HG03565 (cell line): Measurements from ENCODE around the gene AGAP2.

Source experiments
- ATAC-seq: cut with Tn5 transposase; IDR thresholded peaks from one replicate; pipeline ENCODE4 v1.9.1; 2021; ENCODE audit warnings: mild to moderate bottlenecking, moderate library complexity; ENCODE audit not compliant: unreplicated experiment

Gene AGAP2

DNA sequence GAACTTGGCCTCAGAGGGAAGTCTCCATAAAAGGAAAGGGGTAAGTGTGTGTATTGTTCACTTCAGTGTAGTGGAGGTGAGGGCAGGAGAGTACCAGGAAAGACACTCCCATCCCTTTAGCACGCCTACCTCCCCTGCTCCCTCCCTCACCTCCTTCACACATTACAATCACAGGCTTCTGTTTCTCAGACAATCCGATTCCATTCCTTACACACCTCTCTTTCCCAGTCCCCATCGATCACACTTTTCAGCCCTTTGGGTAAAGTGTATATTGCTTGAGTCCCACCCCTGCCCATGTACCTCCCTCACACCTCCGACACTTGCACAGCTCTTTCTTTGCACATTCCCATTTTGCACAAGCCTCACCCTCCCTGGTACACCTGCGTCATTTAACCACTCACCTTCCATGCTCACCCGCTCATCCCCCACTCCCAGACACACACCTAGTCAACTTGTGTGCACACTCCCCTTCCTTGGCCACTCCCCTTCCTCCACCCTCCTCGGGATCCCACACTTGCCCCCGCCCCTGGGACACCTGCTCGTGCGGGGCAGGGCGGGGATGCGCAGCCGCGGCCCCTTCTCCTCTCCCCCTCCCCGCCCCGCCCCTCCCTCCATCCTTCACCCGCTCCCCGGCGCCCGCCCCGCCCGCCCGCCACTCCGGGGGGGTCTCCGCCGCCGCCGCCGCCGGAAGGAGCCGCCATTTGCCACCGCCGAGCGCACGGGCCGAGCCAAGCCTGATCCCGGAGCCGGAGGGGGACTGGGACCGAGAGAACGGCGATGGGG is 16.1 kb upstream of the AGAP2 start, which contains the start of gene MARCHF9:
MARCHF9 (plus strand) TSS at position 693 of the 783 bp plus-strand sequence. CDS start 426 bp downstream, outside the sequence.
- ATAC-seq: peak; percentile 15

DNA sequence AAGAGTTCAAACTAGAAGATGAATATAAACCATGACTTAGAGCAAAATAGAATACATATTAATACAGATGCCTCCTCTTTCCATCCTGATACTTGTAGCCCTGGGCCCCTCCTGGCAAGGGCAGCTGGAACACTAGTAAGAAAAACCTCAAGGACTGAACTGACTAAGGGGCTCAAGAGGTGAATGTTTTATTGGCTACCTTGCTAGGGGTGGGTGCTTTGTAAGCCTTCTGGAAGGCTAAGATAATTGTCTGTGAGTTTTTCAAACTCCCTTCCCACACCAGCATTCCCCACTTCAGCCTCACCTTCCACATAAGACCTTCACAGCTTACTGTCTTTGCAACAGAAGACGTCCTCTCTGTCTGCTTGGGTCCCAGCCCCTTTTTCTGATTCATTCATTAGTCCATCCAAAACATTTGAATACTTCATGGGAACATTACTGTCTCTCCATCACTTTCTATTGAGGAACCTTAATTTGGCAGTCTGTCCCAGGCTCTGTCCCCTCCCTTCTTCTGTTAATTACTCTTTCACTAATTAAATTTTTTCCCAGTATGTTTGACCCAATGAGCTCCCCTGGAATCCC is 15.3 kb upstream of the AGAP2 start:
- ATAC-seq: no peak

DNA sequence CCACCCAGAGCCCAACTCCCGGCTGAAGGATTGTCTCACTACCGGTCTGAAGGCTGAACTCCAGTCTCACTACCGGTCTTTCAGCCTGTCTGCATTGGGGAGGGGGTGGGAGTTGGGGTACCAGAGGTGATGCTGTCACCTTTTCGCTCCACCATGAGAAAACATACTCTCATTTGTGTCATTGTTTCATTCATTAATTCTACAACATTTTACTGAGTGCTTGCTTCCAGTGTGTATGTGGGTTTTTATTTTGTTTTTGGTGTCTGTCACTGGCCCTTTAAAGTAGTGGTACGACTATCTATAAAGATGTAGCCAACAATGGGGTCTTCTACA is 14.1 kb upstream of the AGAP2 start:
- ATAC-seq: no peak

- peak; percentile 60 for ATAC-seq
Observed at GRCh38 chr12:57751788-57752667, 13.5 kb upstream of the AGAP2 start, which contains the start of gene CDK4. TSS of gene CDK4 (minus strand) at chr12:57752310. CDS start at chr12:57751717, 593 bp downstream.

- ATAC-seq: no peak
Observed at GRCh38 chr12:57751432-57751787, 12.9 kb upstream of the AGAP2 start.

DNA sequence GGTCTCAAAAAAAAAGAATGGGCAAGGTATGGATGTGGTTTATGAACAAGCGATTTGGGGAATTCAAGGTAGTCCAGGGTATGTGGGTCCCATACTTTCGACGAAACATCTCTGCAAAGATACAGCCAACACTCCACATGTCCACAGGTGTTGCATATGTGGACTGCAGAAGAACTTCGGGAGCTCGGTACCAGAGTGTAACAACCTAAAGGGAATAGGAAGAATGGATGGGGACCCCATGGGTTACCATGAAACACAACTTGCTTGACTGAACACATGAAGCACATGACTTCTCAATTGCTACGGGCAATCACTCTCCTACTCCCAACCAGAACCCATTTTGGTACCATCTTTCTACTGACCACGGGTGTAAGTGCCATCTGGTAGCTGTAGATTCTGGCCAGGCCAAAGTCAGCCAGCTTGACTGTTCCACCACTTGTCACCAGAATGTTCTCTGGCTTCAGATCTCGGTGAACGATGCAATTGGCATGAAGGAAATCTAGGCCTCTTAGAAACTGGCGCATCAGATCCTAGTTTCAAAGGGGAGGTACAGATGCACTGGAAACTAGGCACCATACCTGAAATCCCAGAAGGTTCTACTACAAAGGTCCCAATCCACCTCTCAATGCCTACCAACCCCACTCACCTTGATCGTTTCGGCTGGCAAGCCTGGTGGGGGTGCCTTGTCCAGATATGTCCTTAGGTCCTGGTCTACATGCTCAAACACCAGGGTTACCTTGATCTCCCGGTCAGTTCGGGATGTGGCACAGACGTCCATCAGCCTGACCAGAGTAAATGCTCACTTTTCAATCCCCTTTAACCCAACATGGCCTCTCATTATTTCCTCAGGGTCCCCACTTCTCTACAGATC is 12.3 kb upstream of the AGAP2 start:
- no peak for ATAC-seq

- ATAC-seq: no peak
Observed at GRCh38 chr12:57749061-57749460, 10.5 kb upstream of the AGAP2 start.

DNA sequence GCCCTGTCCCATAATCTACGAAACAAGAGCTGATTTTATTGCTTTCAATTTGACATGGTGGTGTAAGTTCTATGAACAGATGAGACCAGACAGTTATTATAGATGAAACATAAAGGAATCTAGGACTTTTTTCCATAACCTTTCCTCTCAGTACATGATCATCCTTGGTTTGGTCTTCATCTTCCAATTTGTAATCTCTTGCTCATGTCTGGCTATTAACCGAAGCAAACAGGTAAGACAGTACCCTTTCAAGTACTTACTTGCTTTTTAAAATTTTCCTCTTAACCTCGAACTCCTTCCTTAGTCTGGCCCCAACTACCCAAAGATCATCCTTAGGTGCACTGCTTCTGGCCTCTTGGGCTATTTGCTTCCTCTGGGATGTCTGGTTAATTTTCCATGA is 7.5 kb upstream of the AGAP2 start:
- no peak for ATAC-seq

DNA sequence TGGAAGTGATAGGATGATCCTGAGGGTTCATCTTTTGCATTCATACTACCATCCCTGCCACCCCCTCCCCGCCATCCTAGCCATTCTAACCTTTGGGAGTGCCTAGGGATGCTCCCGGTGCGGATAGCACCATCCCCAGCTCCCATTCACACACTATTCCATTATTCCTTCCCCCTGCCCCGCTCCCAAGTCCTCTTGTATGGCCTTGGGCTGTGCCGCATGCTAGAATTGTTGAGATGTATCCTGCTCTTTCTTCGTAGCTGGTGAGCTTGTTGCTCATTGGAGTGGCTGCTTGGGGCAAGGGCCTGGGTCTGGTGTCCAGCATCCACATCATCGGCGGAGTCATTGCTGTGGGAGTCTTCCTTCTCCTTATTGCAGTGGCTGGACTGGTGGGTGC is 6.9 kb upstream of the AGAP2 start:
- ATAC-seq: no peak

DNA sequence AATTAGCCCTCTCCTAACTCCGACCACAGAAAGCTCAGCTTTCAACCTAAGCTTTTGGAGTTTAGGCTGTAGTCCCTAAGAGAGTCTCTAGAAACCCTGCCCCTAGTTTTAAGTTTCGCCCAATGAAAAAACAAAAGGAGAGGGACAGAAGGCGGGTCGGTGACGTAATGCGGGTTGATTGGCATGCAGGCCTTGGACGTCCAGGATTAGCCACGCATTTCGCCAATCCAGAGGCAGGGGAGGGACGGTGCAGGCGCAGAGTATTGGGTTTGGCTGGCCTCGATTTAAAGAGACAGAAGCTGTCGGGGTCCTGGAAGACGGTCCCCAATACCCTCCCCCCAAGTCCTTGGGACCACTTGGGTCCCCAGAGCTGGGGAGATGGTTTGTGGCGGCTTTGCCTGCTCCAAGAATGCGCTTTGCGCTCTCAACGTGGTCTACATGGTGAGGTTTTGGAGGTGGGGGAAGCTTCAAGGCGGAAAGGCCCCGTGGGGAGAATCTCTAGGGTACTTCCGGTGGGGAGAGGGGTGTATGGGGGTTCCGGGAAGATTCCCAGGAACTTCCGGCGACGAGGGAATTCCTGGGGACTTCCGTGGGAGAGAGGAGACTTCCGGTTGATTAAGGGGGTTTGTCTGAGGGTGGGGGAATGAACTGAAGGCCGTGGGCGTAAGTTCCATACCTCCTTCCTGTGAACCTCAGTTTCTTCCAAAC is 6.4 kb upstream of the AGAP2 start, which contains the start of gene TSPAN31:
TSPAN31 (plus strand) TSS at position 263 of the 708 bp plus-strand sequence; CDS start at position 379, 116 bp downstream.
- ATAC-seq: peak; percentile 74

- ATAC-seq: peak; percentile 13
Observed at GRCh38 chr12:57744194-57744776, 5.7 kb upstream of the AGAP2 start.

DNA sequence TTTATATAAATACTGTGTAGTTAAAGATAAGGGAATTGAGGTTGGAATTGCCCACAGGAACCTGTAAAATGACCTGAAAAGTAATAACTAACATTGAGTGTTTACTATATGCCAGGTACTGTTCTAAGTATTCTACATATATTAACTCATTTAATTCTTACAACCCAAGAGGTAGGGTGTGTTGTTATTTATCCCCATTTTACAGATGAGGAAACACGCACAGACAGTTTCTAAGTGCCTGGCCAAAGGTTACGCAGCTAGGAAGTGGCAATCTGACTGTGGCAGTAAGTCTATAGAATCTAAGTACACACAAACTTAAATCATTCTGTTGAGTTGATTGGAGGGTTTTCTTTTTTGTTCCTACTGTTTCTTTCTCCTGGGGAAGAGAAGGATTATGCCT is 5.2 kb upstream of the AGAP2 start:
- no peak for ATAC-seq

- peak; percentile 31 for ATAC-seq
Observed at GRCh38 chr12:57741844-57742738, 3.5 kb upstream of the AGAP2 start.

GRCh38 chr12:57741413-57741789 is 2.9 kb upstream of the AGAP2 start:
- no peak for ATAC-seq

GRCh38 chr12:57740656-57741412 is 2.3 kb upstream of the AGAP2 start:
- ATAC-seq: peak; percentile 44

DNA sequence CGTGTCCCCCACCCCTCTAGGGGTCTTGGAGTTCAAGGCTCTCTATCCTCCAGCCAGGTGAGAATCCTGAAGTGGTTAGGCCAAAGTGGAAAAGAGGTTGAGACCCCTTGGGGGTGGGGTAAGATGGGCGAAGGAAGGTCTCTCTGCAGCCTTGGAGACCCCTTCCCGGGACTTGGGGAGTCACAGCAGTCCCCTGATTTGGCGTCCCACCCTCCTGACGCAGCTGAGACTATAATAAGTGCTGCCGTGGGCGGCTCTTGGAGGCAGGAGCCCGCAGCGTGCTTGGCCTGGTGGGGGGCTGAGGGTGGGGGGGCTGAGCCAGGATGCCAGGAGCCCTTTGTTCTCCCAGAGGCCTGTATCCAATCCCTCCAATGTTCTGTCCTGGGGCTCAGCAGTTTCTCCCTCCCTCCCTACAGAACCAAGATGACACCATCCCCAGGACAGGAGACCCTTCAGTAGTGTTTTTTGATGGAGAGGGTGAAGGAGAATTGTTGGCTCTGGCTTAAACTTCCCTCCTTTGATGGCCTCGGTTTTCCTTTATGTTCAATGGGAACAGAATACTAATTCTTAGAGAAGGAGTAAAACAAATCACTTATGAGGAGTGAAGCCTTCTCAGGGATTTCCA is 1.5 kb upstream of the AGAP2 start:
- no peak for ATAC-seq

GRCh38 chr12:57739387-57739786 is 845 bp upstream of the AGAP2 start:
- no peak for ATAC-seq
